ENCODE data around the gene OGA. TPM values are rescaled to one million over a fixed set of nuclear protein-coding genes. Genes with fewer than 3 reads are reported as not detected.

The OGA gene
- total and polyA plus RNA-seq, 2 donors (not counting 3 experiments of a cell fraction or from before 2014, with no cell fraction given) = 30.8 to 118 TPM

GRCh38 chr10:101766306-101766705 lies 51.9 kb downstream of the OGA start:
- ChIA-PET POLR2A (no interaction called here), CTCF (interaction anchor here (0.6 kb wide), 1 partner anchor 453 kb away, joined by 3 read pairs; no protein-coding TSS in a partner anchor)
- TF ChIP-seq MYC (IDR thresholded peaks at IDR 0.05; ENCODE audit: low read depth, low read length) = no peak
- no peak for TF ChIP-seq EZH2 (IDR thresholded peaks at IDR 0.05; ENCODE audit: borderline replicate concordance, low read depth, low read length, severe bottlenecking)
- TF ChIP-seq GATA2 (IDR thresholded peaks at IDR 0.05; ENCODE audit: insufficient read depth, insufficient read length, low read depth, low read length) = no peak
- TF ChIP-seq CTCF (IDR thresholded peaks at IDR 0.05; ENCODE audit: extremely low read depth in 1 of 2, insufficient read depth in 1 of 2, low read depth in 1 of 2, low read length in 2 of 2) = no peak
- TF ChIP-seq FOS (IDR thresholded peaks at IDR 0.05; ENCODE audit: borderline replicate concordance, insufficient read depth, low read length) = no peak
- TF ChIP-seq, protein P1, sequence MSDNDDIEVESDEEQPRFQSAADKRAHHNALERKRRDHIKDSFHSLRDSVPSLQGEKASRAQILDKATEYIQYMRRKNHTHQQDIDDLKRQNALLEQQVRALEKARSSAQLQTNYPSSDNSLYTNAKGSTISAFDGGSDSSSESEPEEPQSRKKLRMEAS (IDR thresholded peaks at IDR 0.05; ENCODE audit: insufficient read depth, insufficient read length) = no peak
- no peak for TF ChIP-seq POLR2AphosphoS5 (IDR thresholded peaks at IDR 0.05; ENCODE audit: insufficient read depth, low read depth, low read length)
- TF ChIP-seq JUN (IDR thresholded peaks at IDR 0.05; ENCODE audit: borderline replicate concordance, insufficient read depth, insufficient read length, low read depth) = no peak
- TF ChIP-seq POLR2A (IDR thresholded peaks at IDR 0.05; ENCODE audit: low read depth, low read length) = no peak
- H3K79me2 ChIP-seq (ENCODE audit: control insufficient read depth, insufficient read depth, low read length) = no peaks in the 10 kb centered on the region
- H3K9me1 ChIP-seq (replicated peaks; ENCODE audit: control insufficient read depth, extremely low read depth, insufficient read depth, low read length) = no peaks in the 10 kb centered on the region
- no TSS peak for BruUV-seq (replicated peaks)
- H3K36me3 ChIP-seq (ENCODE audit: control insufficient read depth in 2 of 2, extremely low read depth in 1 of 2, insufficient read depth in 2 of 2, low read length in 2 of 2) = no peaks in the 10 kb centered on the region
- no peak overlapping the region for H3K4me3 ChIP-seq (replicated peaks in 1 of 3; ENCODE audit: insufficient read depth in 1 of 3, low read depth in 1 of 3, low read length in 3 of 3)
- dilution Hi-C loops (cut with MboI; ENCODE audit: extremely low pct_ligation_motif_present, low sequenced_read_pairs) = no loop called here
- H3K9me3 ChIP-seq (replicated peaks; ENCODE audit: control insufficient read depth, insufficient read depth, low read length) = no peaks in the 10 kb centered on the region
- intact Hi-C loops (cut with micrococcal nuclease) = no loop called here
- no peak overlapping the region for H3K27ac ChIP-seq (ENCODE audit: insufficient read depth, low read depth, low read length)
- FAIRE-seq (no peak), DNase-seq (ENCODE audit: low read depth, low spot score) (no peak)
- H3K4me2 ChIP-seq (ENCODE audit: insufficient read depth, low read length) = no peak overlapping the region
- H3K27me3 ChIP-seq (ENCODE audit: control insufficient read depth in 2 of 2, insufficient read depth in 2 of 2, low read length in 2 of 2) = peaks cover 40% of the 10 kb centered on the region in 2 experiments
- no peak overlapping the region for H2AFZ ChIP-seq (ENCODE audit: low read depth, low read length)
- H3K9ac ChIP-seq (replicated peaks; ENCODE audit: extremely low read depth, insufficient read depth, low read length) = no peak overlapping the region
- H4K20me1 ChIP-seq (replicated peaks; ENCODE audit: control insufficient read depth, extremely low read depth, insufficient read depth, low read length) = no peaks in the 10 kb centered on the region
- no peaks in the 10 kb centered on the region for H3K4me1 ChIP-seq (ENCODE audit: control insufficient read depth, extremely low read depth, insufficient read depth, low read length)
